Chondrocyte (in vitro differentiated cells): ENCODE data around the gene HIP1. TPM values are rescaled to one million over a fixed set of nuclear protein-coding genes. Genes with fewer than 3 reads are reported as not detected.

Source experiments
- DNase-seq: peaks from one replicate; pipeline ENCODE4 v3.0.0; 2021; ENCODE audit warnings: mixed read lengths, low spot score
- H3K27ac Mint-ChIP-seq: one replicate; pipeline ENCODE4 v1.8.0; 2021; ENCODE audit warnings: mild to moderate bottlenecking, moderate library complexity, mixed read lengths; ENCODE audit not compliant: unreplicated experiment
- H3K27me3 Mint-ChIP-seq: 2 replicates; pipeline ENCODE4 v1.8.0; 2021; ENCODE audit warnings: low read depth, mixed read lengths
- H3K36me3 Mint-ChIP-seq: 2 replicates; pipeline ENCODE4 v1.8.0; 2021; ENCODE audit warnings: low read depth, mixed read lengths
- H3K4me1 Mint-ChIP-seq: 2 replicates; pipeline ENCODE4 v1.8.0; 2021; ENCODE audit warnings: low read depth, mild to moderate bottlenecking, mixed read lengths
- H3K4me3 Mint-ChIP-seq: one replicate; pipeline ENCODE4 v1.8.0; 2021; ENCODE audit warnings: mild to moderate bottlenecking, moderate library complexity, mixed read lengths; ENCODE audit not compliant: unreplicated experiment
- H3K9me3 Mint-ChIP-seq: 2 replicates; pipeline ENCODE4 v1.8.0; 2021; ENCODE audit warnings: low read depth, mixed read lengths
- CTCF ChIP-seq: fragments of 200-600 bp; sonication (generic); IDR thresholded peaks from 2 replicates; pipeline ENCODE4 v1.5.0; 2021; ENCODE audit warnings: antibody characterized with exemption, mild to moderate bottlenecking, moderate library complexity
- total RNA-seq: library from RNA; stranded (reverse); gene quantifications from 3 replicates; pipeline ENCODE4 v1.2.1, GENCODE V29; 2021

Gene HIP1
- total RNA-seq, 1 donor from 2014 or later = 46.6 TPM

- Mint-ChIP-seq H3K27ac (no peak overlapping the region), H3K9me3 (peaks cover 6% of the 10 kb centered on the region), H3K36me3 (peaks cover 10% of the 10 kb centered on the region)
Observed at GRCh38 chr7:75631711-75632110, 107.0 kb downstream of the HIP1 start.

GRCh38 chr7:75630549-75630948 lies 108.2 kb downstream of the HIP1 start:
- H3K9me3 Mint-ChIP-seq = peaks cover 9% of the 10 kb centered on the region
- TF ChIP-seq CTCF = no peak
- no peak overlapping the region for H3K4me3 Mint-ChIP-seq
- H3K27ac Mint-ChIP-seq = no peak overlapping the region
- peaks cover 10% of the 10 kb centered on the region for H3K36me3 Mint-ChIP-seq
- H3K27me3 Mint-ChIP-seq = no peaks in the 10 kb centered on the region
- no peak for DNase-seq
- H3K4me1 Mint-ChIP-seq = peaks cover 2% of the 10 kb centered on the region

More at GRCh38 chr7:75631711-75632110, 107.0 kb downstream of the HIP1 start:
- no peak for DNase-seq
- no peak for TF ChIP-seq CTCF
- no peak overlapping the region for H3K4me3 Mint-ChIP-seq
- no peaks in the 10 kb centered on the region for H3K27me3 Mint-ChIP-seq
- peaks cover 10% of the 10 kb centered on the region for H3K4me1 Mint-ChIP-seq

GRCh38 chr7:75629044-75629443 lies 109.7 kb downstream of the HIP1 start:
- peaks cover 8% of the 10 kb centered on the region for H3K4me1 Mint-ChIP-seq
- peaks cover 11% of the 10 kb centered on the region for H3K36me3 Mint-ChIP-seq
- H3K27ac Mint-ChIP-seq = no peak overlapping the region
- no peak for DNase-seq
- TF ChIP-seq CTCF = no peak
- H3K9me3 Mint-ChIP-seq = peaks cover 9% of the 10 kb centered on the region
- H3K27me3 Mint-ChIP-seq = no peaks in the 10 kb centered on the region
- no peak overlapping the region for H3K4me3 Mint-ChIP-seq

- no peaks in the 10 kb centered on the region for H3K27me3 Mint-ChIP-seq
- H3K27ac Mint-ChIP-seq = peak overlapping the region; percentile 29
- H3K36me3 Mint-ChIP-seq = peaks cover 11% of the 10 kb centered on the region
- DNase-seq = no peak
- TF ChIP-seq CTCF = no peak
- peaks cover 17% of the 10 kb centered on the region for H3K4me1 Mint-ChIP-seq
- H3K9me3 Mint-ChIP-seq = peaks cover 9% of the 10 kb centered on the region
- no peak overlapping the region for H3K4me3 Mint-ChIP-seq
Observed at GRCh38 chr7:75628055-75628454, 110.7 kb downstream of the HIP1 start.

- Mint-ChIP-seq H3K4me3 (no peak overlapping the region), H3K9me3 (peaks cover 9% of the 10 kb centered on the region), H3K4me1 (peaks cover 25% of the 10 kb centered on the region), H3K27ac (no peak overlapping the region), H3K36me3 (peaks cover 11% of the 10 kb centered on the region), H3K27me3 (no peaks in the 10 kb centered on the region)
- no peak for TF ChIP-seq CTCF
- DNase-seq = no peak
Observed at GRCh38 chr7:75626954-75627353, 111.8 kb downstream of the HIP1 start.
